HG03558 (cell line): ENCODE data around the gene ACSL4.

Source experiments
- ATAC-seq: cut with Tn5 transposase; IDR thresholded peaks from one replicate; pipeline ENCODE4 v1.9.1; 2021; ENCODE audit warnings: moderate number of reproducible peaks; ENCODE audit not compliant: unreplicated experiment; ENCODE audit errors: extremely low read depth

The ACSL4 gene

GRCh38 chrX:109622270-109622669, 110.8 kb downstream of the ACSL4 start:
- ATAC-seq: no peak

GRCh38 chrX:109619771-109620170, 113.3 kb downstream of the ACSL4 start:
- ATAC-seq: no peak

DNA sequence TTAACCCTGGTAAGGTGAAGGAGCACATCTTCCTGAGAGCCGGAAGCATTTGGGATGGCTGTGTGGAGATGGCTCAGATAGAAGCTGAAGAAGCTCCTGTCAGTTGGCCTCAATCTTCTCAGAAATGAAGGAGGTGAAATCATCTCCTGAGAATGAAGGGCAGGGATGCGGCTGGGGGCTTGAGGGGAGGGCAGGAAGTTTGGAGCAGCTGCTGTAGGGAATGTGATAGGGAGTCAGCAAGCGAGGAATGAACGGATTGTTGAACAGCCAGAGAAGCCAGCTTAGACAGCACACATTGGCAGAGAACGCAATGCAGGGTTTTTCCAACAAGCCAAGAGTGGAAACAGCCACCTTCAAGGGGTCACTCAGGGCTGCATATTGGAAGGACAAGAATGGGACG, 118.1 kb downstream of the ACSL4 start:
- ATAC-seq: no peak

- ATAC-seq: no peak
Observed at GRCh38 chrX:109601486-109601885, 131.6 kb downstream of the ACSL4 start.

DNA sequence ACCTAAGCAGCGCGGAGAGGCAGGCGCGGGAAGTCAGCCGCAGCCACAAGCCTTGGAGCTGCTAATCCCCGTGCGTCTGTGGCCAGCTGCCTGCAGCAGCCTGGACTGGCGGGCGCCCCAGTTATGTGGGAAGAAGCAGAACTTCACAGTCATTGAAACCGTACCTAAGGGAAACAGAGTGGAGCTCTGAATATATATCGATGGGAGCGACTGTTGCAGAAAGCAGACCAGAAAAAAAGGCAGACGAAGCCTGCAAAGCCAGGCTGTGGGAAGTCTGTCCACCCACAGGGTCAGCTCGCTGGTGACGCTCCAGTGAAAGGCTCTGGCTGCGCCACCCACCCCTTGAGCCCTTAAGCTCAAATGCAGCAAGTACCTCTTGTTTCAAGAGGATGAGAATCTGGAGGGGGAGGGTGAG, 132.8 kb downstream of the ACSL4 start:
- ATAC-seq: no peak

DNA sequence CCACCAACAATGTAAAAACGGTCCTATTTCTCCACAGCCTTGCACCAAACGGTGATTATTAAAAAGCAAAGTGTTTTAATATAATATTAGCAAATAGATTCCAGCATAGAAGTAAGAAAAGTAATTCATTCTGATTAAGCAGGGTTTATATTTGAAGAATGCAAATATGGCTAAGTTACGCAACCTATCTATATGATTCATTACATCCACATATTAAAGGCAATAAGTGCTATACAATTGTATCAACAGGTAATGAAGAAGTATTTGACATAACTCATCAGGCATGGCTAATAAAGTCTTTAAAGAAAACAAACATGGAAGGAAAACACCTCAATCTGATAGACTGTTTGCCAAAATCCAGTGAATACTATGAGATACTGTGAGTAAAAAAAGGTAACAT, 137.0 kb downstream of the ACSL4 start:
- ATAC-seq: no peak
